Astrocyte (in vitro differentiated cells and primary cell): ENCODE measurements around the gene MACO1.

Source experiments
- EZH2 ChIP-seq: IDR thresholded peaks from 2 replicates; pipeline ENCODE4 v1.6.1; 2012; ENCODE audit warnings: mild to moderate bottlenecking, low read length, inconsistent platforms; ENCODE audit not compliant: insufficient read depth
- TF ChIP-seq, protein P1 (sequence below): IDR thresholded peaks from 2 replicates; pipeline ENCODE4 v1.5.1; 2011; ENCODE audit warnings: low read depth, mild to moderate bottlenecking, inconsistent platforms, low read length, moderate library complexity; ENCODE audit not compliant: insufficient read depth

DNA sequence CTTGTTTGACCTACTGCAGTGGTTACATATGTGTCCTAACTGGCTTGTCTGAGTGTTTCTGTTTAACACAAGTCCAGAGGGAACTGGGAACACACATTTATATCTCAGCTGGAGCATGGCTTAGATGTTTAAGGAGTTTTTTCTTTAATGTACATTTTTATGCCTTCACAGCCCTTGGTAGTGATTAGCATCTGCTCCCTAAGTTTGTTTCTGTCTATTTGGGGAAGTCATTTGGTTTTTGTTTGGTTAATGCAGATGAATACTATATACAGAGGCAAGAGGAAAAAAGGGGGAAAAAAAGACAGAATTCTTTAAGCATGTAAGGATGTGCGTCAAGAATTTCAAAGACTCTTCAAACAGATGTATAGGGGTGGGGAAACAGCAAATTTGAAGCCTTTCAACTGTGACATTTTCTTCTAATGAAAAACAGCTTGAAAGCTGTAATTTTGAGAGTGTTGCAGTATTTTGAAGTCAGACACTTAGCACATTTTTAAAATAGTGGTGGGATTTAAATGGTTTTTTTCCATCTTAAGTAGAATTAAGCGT lies 15.4 kb downstream of the MACO1 start:
- TF ChIP-seq, protein P1, sequence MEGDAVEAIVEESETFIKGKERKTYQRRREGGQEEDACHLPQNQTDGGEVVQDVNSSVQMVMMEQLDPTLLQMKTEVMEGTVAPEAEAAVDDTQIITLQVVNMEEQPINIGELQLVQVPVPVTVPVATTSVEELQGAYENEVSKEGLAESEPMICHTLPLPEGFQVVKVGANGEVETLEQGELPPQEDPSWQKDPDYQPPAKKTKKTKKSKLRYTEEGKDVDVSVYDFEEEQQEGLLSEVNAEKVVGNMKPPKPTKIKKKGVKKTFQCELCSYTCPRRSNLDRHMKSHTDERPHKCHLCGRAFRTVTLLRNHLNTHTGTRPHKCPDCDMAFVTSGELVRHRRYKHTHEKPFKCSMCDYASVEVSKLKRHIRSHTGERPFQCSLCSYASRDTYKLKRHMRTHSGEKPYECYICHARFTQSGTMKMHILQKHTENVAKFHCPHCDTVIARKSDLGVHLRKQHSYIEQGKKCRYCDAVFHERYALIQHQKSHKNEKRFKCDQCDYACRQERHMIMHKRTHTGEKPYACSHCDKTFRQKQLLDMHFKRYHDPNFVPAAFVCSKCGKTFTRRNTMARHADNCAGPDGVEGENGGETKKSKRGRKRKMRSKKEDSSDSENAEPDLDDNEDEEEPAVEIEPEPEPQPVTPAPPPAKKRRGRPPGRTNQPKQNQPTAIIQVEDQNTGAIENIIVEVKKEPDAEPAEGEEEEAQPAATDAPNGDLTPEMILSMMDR = no peak
- no peak for TF ChIP-seq EZH2
